Measurements from ENCODE around the gene PEX7.
"Not testable (repeated sequence)": the region's sequence is repeated elsewhere in the genome, so short reads cannot be mapped to it uniquely, and the experiment has no call there.

The PEX7 gene

GRCh38 chr6:136958168-136958567, 135.8 kb downstream of the PEX7 start:
- DNase-seq = peak; percentile 23

GRCh38 chr6:136959471-136959891, 137.1 kb downstream of the PEX7 start:
- DNase-seq = peak; percentile 11

DNA sequence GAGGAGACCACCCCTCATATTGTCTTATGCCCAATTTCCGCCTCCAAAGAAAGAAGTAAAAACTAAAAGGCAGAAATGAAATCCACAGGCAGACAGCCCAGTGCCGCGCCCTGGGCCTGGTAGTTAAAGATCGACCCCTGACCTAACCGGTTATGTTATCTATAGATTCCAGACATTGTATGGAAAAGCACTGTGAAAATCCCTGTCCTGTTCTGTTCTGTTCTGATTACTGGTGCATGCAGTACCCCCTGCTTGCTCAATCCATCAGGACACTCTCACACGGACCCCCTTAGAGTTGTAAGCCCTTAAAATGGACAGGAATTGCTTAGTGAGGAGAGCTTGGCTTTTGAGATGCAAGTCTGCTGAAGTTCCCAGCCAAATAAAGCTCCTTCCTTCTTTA, 137.5 kb downstream of the PEX7 start:
- DNase-seq = not testable (repeated sequence)

DNA sequence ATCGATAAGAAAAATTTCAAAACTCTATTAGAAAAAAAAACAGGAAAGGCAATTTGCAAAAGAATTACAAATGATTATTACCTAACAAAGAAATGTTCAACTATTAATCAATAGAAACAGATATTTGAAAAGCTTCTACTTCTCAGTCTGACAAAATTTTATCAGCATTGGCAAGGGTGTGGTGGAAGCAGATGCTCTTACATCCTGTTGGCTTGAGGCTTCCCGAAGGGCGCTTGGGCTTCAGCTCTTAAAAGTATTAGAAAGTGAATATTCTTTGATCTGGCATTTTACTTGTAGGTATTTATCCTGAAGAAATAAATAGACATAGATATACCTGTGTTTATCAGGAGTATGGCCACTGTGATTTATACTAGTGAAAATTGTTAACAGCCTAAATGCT, 138.4 kb downstream of the PEX7 start:
- DNase-seq = no peak

DNA sequence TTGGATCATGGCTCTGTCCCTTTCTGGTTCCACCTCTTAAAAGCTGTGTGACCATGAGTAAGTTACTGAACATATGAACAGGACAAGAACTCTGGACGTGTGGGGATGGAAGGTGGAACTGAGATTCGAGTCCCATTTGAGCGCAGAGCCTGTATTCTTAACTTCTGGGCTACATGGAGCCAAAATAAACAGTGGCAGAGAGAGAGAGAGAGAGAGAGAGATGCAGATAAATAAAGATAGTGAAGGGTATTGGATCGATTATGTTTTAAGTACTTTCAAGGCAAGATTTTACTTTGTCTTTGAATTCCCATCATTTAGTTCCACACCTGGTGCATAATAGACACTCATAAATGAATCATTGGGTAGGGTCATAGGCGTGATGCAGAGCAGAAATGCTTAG, 139.5 kb downstream of the PEX7 start:
- no peak for DNase-seq

- peak; percentile 79 for DNase-seq
These were observed 140.3 kb downstream of the PEX7 start for GRCh38 chr6:136962661-136963060.

GRCh38 chr6:136963259-136963658, 140.9 kb downstream of the PEX7 start:
- no peak for DNase-seq
